GM12878 (cell line): ENCODE measurements around the gene PRMT7. TPM values are rescaled to one million over a fixed set of nuclear protein-coding genes. Genes with fewer than 3 reads are reported as not detected.

Experiments used
- BCL3 ChIP-seq: IDR thresholded peaks from 2 replicates; pipeline ENCODE4 v1.6.1; 2011; ENCODE audit warnings: borderline replicate concordance, low read depth, mild to moderate bottlenecking, moderate library complexity, low read length; ENCODE audit not compliant: insufficient read depth, poor library complexity, severe bottlenecking
- CTCF ChIP-seq, 3 experiments: IDR thresholded peaks in 2 of 3; conservative IDR thresholded peaks in 1 of 3; 2 replicates each; pipeline ENCODE4 v1.5.1; 2011; ENCODE audit warnings: low read depth in 3 of 3, low read length in 3 of 3, mild to moderate bottlenecking in 3 of 3, control low read depth in 2 of 3, moderate library complexity in 2 of 3, inconsistent platforms in 1 of 3, mixed read lengths in 1 of 3; ENCODE audit not compliant: control insufficient read depth in 2 of 3, insufficient read depth in 1 of 3; ENCODE audit errors: extremely low read depth in 1 of 3
- DPF2 ChIP-seq: fragments of 450-650 bp; IDR thresholded peaks from 2 replicates; pipeline ENCODE4 v1.6.1; 2017; ENCODE audit warnings: mild to moderate bottlenecking
- FOXK2 ChIP-seq: fragments of 450-650 bp; IDR thresholded peaks from 2 replicates; pipeline ENCODE4 v1.6.1; 2017; ENCODE audit warnings: mild to moderate bottlenecking, moderate library complexity
- GABPA ChIP-seq: IDR thresholded peaks from 2 replicates; pipeline ENCODE4 v1.6.1; 2014; ENCODE audit warnings: antibody characterized with exemption, low read depth, mild to moderate bottlenecking, inconsistent platforms
- HSF1 ChIP-seq: fragments of 150-350 bp; IDR thresholded peaks from 2 replicates; pipeline ENCODE4 v1.6.1; 2014; ENCODE audit warnings: mild to moderate bottlenecking, low read depth, low read length
- IKZF2 ChIP-seq, 2 experiments: fragments of 450-650 bp; IDR thresholded peaks; 2 replicates each; pipeline ENCODE4 v1.6.1; 2017; ENCODE audit warnings: mild to moderate bottlenecking in 2 of 2, moderate library complexity in 2 of 2
- IRF4 ChIP-seq: IDR thresholded peaks from 2 replicates; pipeline ENCODE4 v1.6.1; 2011; ENCODE audit warnings: low read depth, low read length
- POLR2AphosphoS2 ChIP-seq: IDR thresholded peaks from 2 replicates; pipeline ENCODE4 v1.6.1; 2011; ENCODE audit warnings: low read depth, mild to moderate bottlenecking, low read length, improper control_type of control experiment, moderate library complexity
- POU2F2 ChIP-seq: IDR thresholded peaks from 3 replicates; pipeline ENCODE4 v1.6.1; 2011; ENCODE audit warnings: low read depth, mild to moderate bottlenecking, low read length, borderline replicate concordance
- RELA ChIP-seq: fragments of 450-650 bp; IDR thresholded peaks from 2 replicates; pipeline ENCODE4 v1.8.0; 2014; ENCODE audit warnings: borderline replicate concordance; ENCODE audit not compliant: partially characterized antibody
- STAT1 ChIP-seq: fragments of 450-650 bp; conservative IDR thresholded peaks from 2 replicates; pipeline ENCODE4 v1.6.1; 2014; ENCODE audit warnings: antibody characterized with exemption, mild to moderate bottlenecking
- polyA plus RNA-seq, 11 experiments: library from polyadenylated mRNA; depleted of rRNA in 4 of 11; unstranded in 6 of 11; stranded (reverse) in 5 of 11; fragments of >200 nt; fragmentation: Nextera tagmentation in 4 of 11; fragmentation: Illumina TruSeq in 1 of 11; extraction: Ambion mirVana in 4 of 11; extraction: Trizol in 1 of 11; gene quantifications; 1 replicate in 1 of 11; 2 replicates in 10 of 11; pipeline versions ENCODE4 v1.2.1 to v1.2.3, GENCODE V29; 2011 to 2016; ENCODE audit warnings: inconsistent platforms in 2 of 11, missing spikeins in 2 of 11, low read depth in 1 of 11
- total RNA-seq, 4 experiments: library from RNA; depleted of rRNA in 3 of 4; stranded (reverse); fragments of >200 nt in 3 of 4; fragmentation: Illumina TruSeq in 1 of 4; extraction: Trizol in 1 of 4; gene quantifications; 2 replicates each; pipeline versions ENCODE4 v1.2.1 to v1.2.3, GENCODE V29; 2013 to 2021
- TF ChIP-seq, protein P1 (sequence below): IDR thresholded peaks from 2 replicates; pipeline ENCODE4 v1.6.1; 2012; ENCODE audit warnings: low read depth, low read length, improper control_type of control experiment
- TF ChIP-seq, protein P2 (sequence below): fragments of 450-650 bp; IDR thresholded peaks from 2 replicates; pipeline ENCODE4 v1.6.1; 2017; ENCODE audit warnings: mild to moderate bottlenecking, moderate library complexity
- TF ChIP-seq, protein P3 (sequence below): IDR thresholded peaks from 2 replicates; pipeline ENCODE4 v1.6.1; 2011; ENCODE audit warnings: low read depth, mild to moderate bottlenecking, low read length, moderate library complexity, borderline replicate concordance; ENCODE audit errors: extremely low read depth
- TF ChIP-seq, protein P4 (sequence below): IDR thresholded peaks from 2 replicates; pipeline ENCODE4 v1.6.1; 2012; ENCODE audit warnings: low read length, inconsistent platforms

PRMT7 gene
- total and polyA plus RNA-seq, 10 of the 15 experiments (the other 5 are each of a cell fraction or from before 2014, with no cell fraction given), result 5.1 to 56.1 (median 42.0) TPM

GRCh38 chr16:68328151-68328859 is 17.5 kb downstream of the PRMT7 start (continued):
- TF ChIP-seq POLR2AphosphoS2 (0 out of 2 replicates have a peak, but pooled peaks have one; percentile 37), BCL3 (no peak), STAT1 (0 out of 2 replicates have a peak, but pooled peaks have one; percentile 44), RELA (peak; percentile 74), IKZF2 (IDR thresholded peaks at IDR 0.05) (peak in 1 of 2 experiments; percentile 34; a peak in 1 of 4 replicates), FOXK2 (no peak), HSF1 (no peak), GABPA (no peak), IRF4 (peak; percentile 73; the same call in 1 of the 2 replicates), POU2F2 (peak; percentile 46; the same call in 1 of the 3 replicates), CTCF (IDR thresholded peaks at IDR 0.05 in 2 of 3, conservative IDR thresholded peaks at IDR 0.05 in 1 of 3; ENCODE audit: control insufficient read depth in 2 of 3, extremely low read depth in 1 of 3, insufficient read depth in 1 of 3, low read depth in 3 of 3, low read length in 3 of 3) (peak; percentile 92 to 99 (median 98); a peak in 5 of 6 replicates), DPF2 (no peak)
- TF ChIP-seq, protein P1, sequence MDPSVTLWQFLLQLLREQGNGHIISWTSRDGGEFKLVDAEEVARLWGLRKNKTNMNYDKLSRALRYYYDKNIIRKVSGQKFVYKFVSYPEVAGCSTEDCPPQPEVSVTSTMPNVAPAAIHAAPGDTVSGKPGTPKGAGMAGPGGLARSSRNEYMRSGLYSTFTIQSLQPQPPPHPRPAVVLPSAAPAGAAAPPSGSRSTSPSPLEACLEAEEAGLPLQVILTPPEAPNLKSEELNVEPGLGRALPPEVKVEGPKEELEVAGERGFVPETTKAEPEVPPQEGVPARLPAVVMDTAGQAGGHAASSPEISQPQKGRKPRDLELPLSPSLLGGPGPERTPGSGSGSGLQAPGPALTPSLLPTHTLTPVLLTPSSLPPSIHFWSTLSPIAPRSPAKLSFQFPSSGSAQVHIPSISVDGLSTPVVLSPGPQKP, result no peak
- TF ChIP-seq, protein P2, sequence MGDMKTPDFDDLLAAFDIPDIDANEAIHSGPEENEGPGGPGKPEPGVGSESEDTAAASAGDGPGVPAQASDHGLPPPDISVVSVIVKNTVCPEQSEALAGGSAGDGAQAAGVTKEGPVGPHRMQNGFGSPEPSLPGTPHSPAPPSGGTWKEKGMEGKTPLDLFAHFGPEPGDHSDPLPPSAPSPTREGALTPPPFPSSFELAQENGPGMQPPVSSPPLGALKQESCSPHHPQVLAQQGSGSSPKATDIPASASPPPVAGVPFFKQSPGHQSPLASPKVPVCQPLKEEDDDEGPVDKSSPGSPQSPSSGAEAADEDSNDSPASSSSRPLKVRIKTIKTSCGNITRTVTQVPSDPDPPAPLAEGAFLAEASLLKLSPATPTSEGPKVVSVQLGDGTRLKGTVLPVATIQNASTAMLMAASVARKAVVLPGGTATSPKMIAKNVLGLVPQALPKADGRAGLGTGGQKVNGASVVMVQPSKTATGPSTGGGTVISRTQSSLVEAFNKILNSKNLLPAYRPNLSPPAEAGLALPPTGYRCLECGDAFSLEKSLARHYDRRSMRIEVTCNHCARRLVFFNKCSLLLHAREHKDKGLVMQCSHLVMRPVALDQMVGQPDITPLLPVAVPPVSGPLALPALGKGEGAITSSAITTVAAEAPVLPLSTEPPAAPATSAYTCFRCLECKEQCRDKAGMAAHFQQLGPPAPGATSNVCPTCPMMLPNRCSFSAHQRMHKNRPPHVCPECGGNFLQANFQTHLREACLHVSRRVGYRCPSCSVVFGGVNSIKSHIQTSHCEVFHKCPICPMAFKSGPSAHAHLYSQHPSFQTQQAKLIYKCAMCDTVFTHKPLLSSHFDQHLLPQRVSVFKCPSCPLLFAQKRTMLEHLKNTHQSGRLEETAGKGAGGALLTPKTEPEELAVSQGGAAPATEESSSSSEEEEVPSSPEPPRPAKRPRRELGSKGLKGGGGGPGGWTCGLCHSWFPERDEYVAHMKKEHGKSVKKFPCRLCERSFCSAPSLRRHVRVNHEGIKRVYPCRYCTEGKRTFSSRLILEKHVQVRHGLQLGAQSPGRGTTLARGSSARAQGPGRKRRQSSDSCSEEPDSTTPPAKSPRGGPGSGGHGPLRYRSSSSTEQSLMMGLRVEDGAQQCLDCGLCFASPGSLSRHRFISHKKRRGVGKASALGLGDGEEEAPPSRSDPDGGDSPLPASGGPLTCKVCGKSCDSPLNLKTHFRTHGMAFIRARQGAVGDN, result no peak
- TF ChIP-seq, protein P3, sequence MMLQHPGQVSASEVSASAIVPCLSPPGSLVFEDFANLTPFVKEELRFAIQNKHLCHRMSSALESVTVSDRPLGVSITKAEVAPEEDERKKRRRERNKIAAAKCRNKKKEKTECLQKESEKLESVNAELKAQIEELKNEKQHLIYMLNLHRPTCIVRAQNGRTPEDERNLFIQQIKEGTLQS, result no peak
- TF ChIP-seq, protein P4, sequence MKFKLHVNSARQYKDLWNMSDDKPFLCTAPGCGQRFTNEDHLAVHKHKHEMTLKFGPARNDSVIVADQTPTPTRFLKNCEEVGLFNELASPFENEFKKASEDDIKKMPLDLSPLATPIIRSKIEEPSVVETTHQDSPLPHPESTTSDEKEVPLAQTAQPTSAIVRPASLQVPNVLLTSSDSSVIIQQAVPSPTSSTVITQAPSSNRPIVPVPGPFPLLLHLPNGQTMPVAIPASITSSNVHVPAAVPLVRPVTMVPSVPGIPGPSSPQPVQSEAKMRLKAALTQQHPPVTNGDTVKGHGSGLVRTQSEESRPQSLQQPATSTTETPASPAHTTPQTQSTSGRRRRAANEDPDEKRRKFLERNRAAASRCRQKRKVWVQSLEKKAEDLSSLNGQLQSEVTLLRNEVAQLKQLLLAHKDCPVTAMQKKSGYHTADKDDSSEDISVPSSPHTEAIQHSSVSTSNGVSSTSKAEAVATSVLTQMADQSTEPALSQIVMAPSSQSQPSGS, result no peak
